ENCODE results near the gene ABR. TPM values are rescaled to one million over a fixed set of nuclear protein-coding genes. Genes with fewer than 3 reads are reported as not detected.

ABR gene
- total RNA-seq, 1 donor from 2014 or later: 128 TPM

DNA sequence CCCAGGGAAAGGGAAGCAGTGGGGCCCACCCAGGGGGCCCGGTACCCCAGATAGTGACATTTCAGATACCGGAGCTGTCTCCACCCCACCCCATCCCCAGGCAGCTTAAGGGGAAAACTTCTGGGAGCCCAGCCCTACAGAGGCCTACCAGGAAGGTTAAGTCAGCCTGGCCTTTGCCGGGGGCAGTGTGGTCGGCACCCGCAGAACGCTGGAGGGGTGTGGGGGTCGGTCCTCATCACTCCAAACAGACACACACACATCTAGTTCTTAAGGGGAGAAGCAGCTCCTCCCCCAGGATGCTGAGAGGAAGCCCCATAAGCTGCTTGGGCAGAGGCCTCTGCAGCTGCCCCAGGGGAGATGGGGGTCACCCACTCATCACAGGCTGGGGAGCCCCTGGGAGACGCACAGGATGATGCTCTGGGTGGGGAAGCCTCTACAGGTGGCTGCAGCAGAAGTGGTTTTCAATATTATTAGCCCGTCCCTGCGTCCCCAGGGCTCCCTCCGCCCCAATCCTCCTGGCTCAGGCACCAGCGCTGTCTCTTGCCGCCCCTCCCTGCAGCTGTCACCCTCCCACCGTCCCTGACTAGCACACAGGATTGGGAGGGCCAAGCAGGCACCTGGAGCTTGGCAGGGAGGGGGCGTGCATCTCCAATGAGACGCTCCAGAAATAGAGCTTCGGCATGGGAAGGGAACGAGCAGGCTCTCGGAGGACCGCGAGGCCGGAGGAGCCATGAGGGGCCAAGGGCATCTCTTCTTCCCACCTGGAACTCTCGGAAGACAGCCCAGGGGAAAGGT, 1.4 kb upstream of the ABR start:
- DNase-seq: no peak
- ATAC-seq (ENCODE audit: poor library complexity): no peak
- intact Hi-C loops (cut with DNase I): no loop called here

DNA sequence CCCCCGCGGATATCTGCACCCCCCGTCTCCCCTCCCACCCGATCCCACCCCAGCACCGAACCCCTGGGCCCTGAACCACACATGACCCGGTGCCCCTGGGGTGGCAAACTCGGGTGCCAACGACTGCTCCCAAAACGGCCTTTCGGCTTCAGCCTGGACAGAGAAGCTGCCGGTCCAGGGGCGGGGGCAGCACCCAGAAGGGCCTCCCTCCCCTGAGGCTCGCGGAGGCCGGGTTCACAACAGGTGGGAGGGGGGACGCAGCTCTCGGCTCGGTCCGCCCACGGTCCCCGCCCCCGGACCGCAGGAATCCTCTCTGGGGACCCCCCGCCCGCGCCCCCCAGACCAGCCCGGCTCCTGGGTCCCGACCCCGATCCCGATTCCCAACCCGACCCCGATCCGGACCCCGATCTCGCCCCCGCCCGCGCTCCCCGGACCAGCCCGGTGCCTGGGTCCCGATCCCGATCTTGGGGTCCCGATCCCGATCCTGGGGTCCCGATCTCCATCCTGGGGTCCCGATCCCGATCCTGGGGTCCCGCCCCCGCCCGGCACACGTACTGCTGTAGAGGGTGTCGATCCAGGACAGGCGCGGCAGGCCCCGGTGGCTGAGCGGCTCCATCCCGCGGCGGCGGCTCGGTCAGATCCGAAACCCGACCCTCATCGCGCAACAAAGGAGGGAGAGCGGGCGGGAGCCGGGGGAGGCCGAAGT, 516 bp downstream of the ABR start:
- intact Hi-C loops (cut with DNase I): no loop called here
- peak; percentile 32 for ATAC-seq (ENCODE audit: poor library complexity)
- DNase-seq: peak; percentile 67

DNA sequence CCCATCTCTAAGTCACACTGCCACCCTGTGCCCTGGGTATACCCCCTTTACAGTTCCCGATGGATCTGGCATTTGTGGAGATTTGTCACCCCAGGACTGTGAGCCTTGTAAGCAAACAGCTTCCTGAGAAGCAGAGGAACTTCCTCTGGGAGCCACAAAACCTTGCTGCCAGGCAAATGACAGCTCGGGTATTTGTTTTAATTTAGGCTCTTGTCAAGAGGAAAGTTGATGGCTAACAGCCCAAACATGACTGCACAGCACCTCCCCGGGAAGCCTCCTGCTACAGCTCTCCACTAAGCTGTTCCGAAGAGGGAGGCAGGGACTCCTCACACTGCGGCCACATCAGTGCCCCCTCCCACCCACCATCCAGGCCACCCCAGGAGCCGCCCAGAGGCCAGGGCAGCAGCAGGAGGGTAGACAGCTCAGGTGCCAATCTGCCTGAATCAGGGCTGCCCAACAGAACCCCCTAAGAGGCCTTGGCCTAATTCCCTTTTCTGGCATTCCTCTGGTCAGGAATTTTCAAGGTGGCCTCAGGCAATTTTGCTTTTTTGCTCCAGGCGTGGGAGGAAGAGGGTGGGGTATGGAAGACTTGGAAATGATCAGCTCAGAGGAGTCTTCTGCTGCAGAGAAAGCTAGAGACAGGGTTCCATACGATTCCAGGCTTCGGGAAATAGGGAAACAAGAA, 2.6 kb downstream of the ABR start:
- intact Hi-C loops (cut with DNase I): no loop called here
- peak; percentile 56 for ATAC-seq (ENCODE audit: poor library complexity)

DNA sequence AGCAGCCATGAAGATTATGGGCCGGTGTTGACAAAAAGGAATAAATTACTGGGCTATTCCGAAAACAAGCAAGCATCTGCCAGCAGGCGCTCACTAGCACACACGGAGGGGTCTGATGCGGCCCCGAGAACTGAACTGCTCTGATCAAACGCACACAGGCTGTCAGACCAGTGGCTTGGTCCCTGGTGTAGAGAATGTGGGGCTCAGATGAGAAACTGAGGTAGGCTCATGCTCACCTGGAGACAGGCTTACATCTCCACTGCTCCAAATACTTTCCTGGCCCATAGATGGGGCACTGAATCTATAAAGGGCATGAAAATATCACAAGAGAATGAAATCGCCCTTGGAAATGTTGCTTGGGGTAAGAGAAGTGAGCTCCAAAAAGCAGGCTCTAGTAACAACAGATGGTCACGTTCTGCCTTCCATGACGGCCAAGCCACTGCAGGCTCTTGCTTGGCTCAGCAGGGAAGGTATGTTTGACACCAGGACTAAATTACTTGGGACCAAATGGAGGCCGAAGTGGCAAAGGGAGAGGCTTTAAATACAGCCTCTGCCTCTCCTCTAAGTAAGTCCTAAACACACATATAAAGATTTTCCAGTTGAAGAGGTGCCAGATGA, 5.4 kb downstream of the ABR start:
- ATAC-seq (ENCODE audit: poor library complexity) (no peak), DNase-seq (no peak)
- intact Hi-C loops (cut with DNase I): no loop called here

More for the DNA sequence above, 2.6 kb downstream of the ABR start:
- no peak for DNase-seq

DNA sequence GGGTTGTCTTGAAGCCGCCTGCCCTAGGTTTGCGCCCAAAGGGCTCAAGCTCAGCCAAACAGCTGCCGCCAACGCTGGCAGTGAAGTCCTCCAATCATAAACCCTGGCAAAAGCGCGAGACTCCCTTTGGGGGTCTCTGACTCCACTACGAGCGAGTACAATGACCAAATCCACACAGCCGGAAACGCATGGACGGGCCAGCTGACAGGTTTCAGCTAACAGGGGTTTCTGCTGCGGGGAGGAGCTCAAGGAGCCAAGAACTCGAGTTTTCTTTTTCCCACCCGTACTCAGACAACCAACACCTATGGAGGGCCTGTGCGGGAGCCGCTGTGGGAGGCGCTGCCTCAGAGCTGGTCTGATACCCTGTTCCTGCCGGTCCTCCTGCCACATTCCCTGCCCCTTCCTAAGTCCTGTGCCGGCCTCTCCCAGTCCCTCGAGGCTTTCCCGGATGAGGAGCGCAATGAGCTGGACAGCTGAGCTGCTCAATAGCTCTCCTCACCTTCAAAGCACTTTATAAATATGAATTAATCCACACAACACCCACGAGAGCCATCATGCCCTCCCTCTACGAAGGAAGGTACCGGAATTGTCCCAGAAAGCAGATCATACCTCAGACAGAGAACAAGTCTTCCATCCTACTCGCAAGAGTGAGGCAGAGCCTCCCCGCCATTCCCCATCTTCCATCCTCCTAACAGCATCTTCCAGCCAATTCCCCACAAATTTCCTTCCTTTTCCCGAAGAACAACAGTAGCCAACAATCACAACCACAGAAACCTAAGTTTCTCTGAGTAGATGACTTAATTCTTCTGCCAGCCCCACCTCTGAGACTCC, 6.1 kb downstream of the ABR start:
- DNase-seq: peak; percentile 57
- ATAC-seq (ENCODE audit: poor library complexity): no peak

DNA sequence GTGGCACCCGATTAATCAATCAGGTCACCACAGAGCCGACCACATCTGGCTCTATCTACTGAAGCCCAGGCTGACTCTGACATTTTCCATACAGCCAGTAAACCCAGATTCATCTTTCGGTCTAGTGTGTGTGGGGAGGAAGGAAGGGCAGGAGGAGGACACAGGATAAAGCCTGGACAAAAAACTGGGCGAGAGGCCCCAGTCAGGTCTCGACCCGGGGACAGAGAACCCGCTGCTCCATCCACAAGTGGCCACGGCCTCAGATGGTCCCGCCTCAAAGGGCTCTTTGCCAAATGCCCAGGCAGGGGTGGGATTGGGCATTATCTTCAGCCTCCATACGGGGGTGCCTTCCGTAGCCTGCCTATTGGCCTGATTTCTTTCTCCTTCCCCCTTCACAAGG, 7.8 kb downstream of the ABR start:
- intact Hi-C loops (cut with DNase I): no loop called here
- DNase-seq: no peak
- ATAC-seq (ENCODE audit: poor library complexity): no peak

More for the DNA sequence above, 6.1 kb downstream of the ABR start:
- intact Hi-C loops (cut with DNase I): no loop called here

DNA sequence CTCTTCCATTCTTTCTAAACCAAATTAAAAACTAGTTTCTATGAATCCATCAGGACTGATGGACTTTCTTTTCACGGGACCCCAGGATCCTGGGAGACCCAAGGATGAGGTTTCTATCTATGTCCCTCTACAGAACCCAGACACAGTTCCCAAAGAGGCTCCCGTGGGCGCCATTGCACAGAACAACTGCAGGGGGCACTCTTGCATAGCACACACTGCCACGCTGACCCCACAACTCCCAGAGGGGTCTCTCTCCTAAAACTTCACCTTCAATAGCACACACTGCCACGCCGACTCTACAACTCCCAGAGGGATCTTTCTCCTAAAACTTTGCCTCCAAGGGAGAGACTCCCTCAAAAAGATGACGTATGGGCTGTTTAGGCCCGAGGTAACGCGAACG, 9.0 kb downstream of the ABR start:
- no peak for DNase-seq
- intact Hi-C loops (cut with DNase I): no loop called here
- ATAC-seq (ENCODE audit: poor library complexity): no peak

DNA sequence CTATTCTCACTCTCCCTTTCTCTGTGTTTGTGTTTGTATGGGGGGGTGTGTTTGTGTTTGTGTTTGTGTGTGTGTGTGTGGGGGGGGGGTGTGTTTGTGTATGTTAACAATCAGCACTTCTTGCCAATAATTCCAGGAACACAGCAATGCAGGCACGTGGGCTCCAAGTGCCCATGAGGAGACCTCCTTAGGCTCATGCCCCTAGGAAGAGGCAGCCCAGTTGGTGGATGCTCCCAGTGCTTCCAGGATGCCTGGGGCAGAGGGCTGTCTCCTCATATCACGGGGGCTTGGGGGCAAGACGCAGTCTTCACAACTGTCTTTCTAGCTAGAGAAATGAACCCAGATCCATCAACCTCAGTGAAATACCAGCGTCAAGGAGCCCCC, 9.9 kb downstream of the ABR start:
- ATAC-seq (ENCODE audit: poor library complexity) (no peak), DNase-seq (no peak)
- intact Hi-C loops (cut with DNase I): no loop called here

DNA sequence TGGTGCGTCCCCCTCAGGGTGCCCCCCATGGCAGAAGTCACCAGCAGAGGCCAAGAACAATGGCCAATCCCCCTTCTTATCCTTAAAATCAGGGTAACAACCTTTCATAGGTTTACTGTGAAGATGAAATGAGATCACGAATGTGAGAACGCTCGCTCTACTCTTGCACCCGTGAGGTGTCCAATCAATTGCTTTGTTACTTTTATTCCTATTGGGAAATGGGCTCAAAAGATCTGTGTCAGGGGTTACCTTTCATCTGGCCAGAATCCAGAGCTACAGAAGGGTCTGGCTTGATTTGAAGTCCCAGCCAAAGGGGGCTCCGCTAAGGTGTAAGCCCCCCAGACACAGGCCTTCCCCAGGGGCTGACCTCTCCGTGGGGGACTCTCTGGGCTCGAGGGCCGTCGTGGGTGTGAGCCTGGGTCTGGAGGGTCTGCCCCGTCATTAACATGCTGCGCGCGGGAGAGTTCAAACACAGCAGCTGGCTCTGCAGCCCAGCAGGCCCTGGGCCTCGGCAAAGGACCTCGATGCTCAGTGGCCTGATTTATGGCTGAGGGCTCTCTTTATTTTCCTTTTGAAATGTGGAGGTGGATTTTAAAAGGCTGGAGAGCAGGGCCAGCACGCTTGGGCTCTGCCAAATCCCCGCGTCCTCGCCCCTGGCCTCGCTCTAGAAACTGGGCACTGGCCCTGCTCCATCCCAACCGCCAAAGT, 10.4 kb downstream of the ABR start:
- no peak for DNase-seq
- intact Hi-C loops (cut with DNase I): no loop called here
- no peak for ATAC-seq (ENCODE audit: poor library complexity)

DNA sequence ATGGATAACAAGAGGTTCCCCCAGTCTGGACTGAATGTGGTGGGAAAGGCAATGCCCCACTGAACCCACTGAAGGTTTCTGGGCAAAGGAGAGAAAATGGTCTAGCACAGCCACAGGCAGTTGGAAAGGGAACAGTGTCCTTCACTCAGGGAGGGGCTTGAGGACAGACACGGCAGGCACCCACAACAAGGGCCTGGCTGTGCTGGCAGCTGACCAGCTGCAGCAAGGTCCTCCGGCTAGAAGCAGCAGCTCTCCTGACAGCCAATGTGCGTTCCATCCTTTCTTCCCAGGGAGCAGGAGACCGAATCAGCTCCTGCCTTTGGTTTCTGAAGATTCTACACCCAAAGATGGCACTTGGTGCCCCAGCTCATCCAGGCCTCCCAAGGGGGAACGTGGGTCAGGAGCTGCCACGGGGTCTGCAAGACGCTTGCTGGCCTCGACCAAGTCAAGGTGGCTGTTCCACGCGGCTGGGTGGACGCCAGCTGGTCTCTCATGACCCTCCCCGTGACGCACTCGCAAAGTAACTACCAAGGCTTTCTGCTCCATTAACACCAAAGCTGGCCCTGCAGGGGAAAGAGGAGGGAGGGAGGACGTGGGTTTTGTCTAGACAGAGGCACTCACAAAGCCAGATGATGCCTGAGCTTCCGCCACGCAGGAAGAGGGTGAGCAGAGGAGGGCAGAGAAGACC, 11.1 kb downstream of the ABR start:
- DNase-seq: no peak
- no peak for ATAC-seq (ENCODE audit: poor library complexity)
- intact Hi-C loops (cut with DNase I): no loop called here

DNA sequence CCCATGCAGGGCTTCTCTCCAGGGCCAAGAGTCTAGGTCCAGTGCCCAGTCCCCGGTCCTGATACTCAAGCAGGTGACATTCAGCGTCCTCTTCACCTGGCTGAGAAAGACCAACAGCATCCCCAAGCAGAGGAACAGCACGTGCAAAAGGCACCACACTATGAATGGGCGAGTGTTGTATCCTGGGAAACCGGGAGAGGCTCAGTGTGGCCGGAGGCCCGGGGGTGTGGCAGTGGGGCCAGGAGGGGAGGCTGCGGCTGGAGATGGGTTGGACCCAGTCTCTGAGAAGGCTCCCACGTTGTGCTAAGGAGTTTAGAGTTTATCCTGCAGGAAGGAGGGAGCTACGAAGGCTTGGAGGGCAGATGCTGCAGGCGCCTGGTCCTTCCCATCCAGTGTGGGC, 13.5 kb downstream of the ABR start:
- intact Hi-C loops (cut with DNase I): no loop called here
- ATAC-seq (ENCODE audit: poor library complexity) (no peak), DNase-seq (no peak)

DNA sequence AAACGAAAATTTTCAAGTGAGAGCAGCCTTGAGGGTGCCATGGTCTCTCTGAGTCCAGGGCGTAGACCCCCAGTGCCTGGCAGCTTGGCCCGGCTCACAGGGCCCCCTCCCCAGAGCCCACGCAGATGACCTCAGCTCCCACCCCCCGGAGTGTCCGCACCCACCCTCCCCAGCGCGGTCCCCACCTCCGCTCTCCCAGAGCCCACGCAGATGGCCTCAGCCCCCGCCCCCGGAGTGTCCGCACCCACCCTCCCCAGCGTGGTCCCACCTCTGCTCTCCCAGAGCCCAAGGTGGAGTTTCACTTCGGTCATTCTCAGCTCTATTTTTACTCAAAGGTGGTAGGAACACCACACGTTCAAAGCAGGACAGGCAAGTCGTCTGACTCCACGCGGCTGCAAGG, 13.9 kb downstream of the ABR start:
- intact Hi-C loops (cut with DNase I): no loop called here
- DNase-seq (no peak), ATAC-seq (ENCODE audit: poor library complexity) (no peak)

DNA sequence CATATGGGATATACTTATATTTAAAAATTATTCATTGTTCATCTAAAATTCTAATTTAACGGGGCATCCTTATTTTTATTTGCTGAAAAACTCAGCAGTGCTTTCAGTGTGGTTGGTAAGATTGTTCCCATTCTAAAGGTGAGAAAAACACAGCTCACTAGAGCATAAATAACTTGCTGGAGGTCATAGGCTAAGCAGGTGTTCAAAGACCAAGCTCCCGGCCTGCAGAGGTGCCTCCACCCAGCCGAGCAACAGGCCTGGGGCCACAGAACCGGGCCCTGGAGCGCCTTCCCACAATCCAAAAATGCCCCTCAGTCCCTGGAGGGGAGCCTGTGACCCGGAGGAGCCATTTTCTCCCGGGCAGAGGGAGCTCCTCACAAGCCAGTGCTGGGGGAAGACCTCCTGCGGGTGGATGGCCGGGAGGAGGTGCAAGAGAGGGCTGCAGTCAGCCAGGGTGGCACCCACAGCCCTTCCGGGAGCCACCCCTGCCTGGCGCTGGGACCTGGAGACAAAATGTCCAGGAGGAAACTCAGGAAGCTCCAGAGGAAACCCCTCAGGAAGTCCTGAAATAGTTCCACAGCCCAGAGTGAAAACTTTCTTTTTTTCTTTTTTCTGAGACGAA, 14.7 kb downstream of the ABR start:
- intact Hi-C loops (cut with DNase I): no loop called here
- ATAC-seq (ENCODE audit: poor library complexity) (peak; percentile 46), DNase-seq (peak; percentile 67)

DNA sequence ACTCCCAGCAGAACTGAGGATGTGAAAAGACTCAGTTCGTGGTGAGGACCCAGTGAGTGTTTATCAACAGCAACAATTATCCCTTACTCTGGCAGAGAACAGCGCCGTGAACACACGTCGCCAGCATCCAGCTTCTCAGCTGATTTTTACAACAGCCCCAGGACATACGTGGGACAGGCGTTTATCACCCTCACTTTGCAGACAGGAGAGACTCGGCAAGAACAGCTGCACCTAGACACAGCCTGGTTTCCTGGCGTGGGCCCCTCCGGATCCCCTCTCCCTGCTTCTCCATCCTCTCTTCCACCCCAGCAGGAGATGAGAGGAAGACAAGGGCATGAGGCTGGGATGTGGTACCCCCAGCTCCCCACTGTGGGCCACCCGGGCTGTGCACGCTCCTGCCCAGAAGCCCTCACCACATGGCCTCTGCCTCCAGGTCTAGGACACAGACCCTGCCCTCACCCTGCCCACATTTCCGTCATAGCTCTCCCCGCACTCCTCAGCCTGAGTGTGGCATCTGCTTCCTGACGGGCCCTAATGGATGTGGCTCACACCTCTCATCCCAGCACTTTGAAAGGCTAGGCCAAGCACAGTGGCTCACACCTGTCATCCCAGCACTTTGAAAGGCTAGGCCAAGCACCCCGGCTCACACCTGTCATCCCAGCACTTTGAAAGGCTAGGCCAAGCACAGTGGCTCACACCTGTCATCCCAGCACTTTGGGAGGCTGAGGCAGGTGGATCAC, 17.5 kb downstream of the ABR start:
- intact Hi-C loops (cut with DNase I): no loop called here
- DNase-seq (no peak), ATAC-seq (ENCODE audit: poor library complexity) (no peak)

DNA sequence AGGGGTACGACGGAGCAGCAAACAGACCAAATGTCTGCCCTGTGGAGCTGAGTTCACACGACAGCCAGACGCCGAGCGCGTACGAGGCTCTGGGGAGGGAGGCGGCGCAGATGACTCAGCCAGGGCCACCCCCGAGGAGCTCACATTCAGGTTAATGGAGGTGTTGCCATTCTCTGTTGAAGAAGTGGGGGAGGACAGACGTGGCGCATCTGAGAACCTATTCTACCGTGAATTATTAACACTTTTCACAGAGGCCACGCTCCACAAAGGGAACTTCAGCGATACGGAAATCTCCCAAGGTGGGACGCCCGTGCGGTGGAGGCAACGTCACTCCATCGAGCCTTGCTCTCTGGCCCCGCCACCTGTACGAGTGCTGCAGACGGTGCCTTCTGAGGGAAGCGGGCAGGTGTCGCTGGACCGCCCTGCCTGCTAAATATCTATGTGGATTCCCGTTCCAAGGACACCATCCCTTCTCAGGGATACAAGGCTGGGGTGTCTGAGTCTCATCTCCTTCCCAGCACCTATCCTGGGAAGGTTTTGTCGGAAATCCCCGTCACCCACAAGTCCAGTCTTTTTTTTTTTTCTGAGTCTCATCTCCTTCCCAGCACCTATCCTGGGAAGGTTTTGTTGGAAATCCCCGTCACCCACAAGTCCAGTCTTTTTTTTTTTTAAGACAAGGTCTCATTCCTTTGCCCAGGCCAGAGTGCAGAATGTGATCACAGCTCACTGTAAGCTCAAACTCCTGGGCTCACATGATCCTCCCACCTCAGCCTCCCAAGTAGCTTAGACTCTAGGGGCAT, 19.0 kb downstream of the ABR start:
- ATAC-seq (ENCODE audit: poor library complexity) (no peak), DNase-seq (no peak)
- intact Hi-C loops (cut with DNase I): no loop called here

Measured in Right ventricle myocardium superior (tissue), 1 donor.